K562 (cell line): ENCODE results near the gene TENM4. TPM values are rescaled to one million over a fixed set of nuclear protein-coding genes. Genes with fewer than 3 reads are reported as not detected.

Source experiments
- ATAC-seq: fragments of 200-7000 bp; cut with Tn5 transposase; 3 replicates; pipeline ENCODE4 v1.9.1; 2020; ENCODE audit warnings: moderate library complexity
- BruUV-seq: library from RNA; stranded (reverse); fragments of 400-500 nt; replicated peaks from 2 replicates; lab custom pipeline; 2021; lab: Mats Ljungman, UMichigan
- CTCF ChIA-PET: fragments of 300-600 bp; formaldehyde crosslinking; extraction: SDS; loops from one replicate; lab custom pipeline; 2021; ENCODE audit warnings: low intra/inter-chr PET ratio; lab: Yijun Ruan, JAX
- POLR2A ChIA-PET: fragments of 300-600, 350-650 bp; sonication (Branson Sonifier 250); formaldehyde crosslinking; extraction: SDS; loops from one replicate; lab custom pipeline; 2021; ENCODE audit warnings: antibody characterized with exemption, inconsistent platforms; lab: Yijun Ruan, JAX
- DNase-seq, 4 experiments: peaks; one replicate each; pipeline versions ENCODE4 v3.0.0 to v3.0.0-alpha.2; 2011 to 2018; ENCODE audit warnings: low spot score in 3 of 4, mixed read lengths in 3 of 4; ENCODE audit errors: extremely low read depth in 1 of 4
- FAIRE-seq: peaks from 2 replicates; lab custom pipeline; 2011; peaks lifted over from hg19 to GRCh38; lab: Jason Lieb, UNC
- H2AFZ ChIP-seq: 2 replicates; pipeline ENCODE4 v1.6.0; 2011; ENCODE audit warnings: low read depth, low read length, control low read depth, inconsistent platforms
- H3K27ac ChIP-seq: fragments of 200-600 bp; 3 replicates; pipeline ENCODE4 v1.8.0; 2011; ENCODE audit warnings: low read depth, mild to moderate bottlenecking, control low read depth, inconsistent platforms, low read length, moderate library complexity, mixed read lengths; ENCODE audit errors: extremely low read depth
- H3K27me3 ChIP-seq, 2 experiments: fragments of 300-600 bp in 1 of 2; 2 replicates in 1 of 2; 3 replicates in 1 of 2; pipeline versions ENCODE4 v1.6.0 to v1.8.0; 2011; ENCODE audit warnings: inconsistent platforms in 2 of 2, low read length in 2 of 2, mild to moderate bottlenecking in 1 of 2, mixed read lengths in 1 of 2, moderate library complexity in 1 of 2; ENCODE audit not compliant: control insufficient read depth in 2 of 2, insufficient read depth in 2 of 2
- H3K36me3 ChIP-seq: fragments of 300-600 bp; 3 replicates; pipeline ENCODE4 v1.8.0; 2011; ENCODE audit warnings: mild to moderate bottlenecking, low read length, inconsistent platforms; ENCODE audit not compliant: control insufficient read depth, insufficient read depth
- H3K4me1 ChIP-seq, 2 experiments: fragments of 200-600 bp in 1 of 2; replicated peaks in 1 of 2; 2 replicates in 1 of 2; 3 replicates in 1 of 2; pipeline versions ENCODE4 v1.5.1 to v1.8.0; 2011; ENCODE audit warnings: inconsistent platforms in 2 of 2, low read length in 2 of 2, mild to moderate bottlenecking in 1 of 2, mixed read lengths in 1 of 2, moderate library complexity in 1 of 2; ENCODE audit not compliant: control insufficient read depth in 2 of 2, insufficient read depth in 2 of 2
- H3K4me2 ChIP-seq: 2 replicates; pipeline ENCODE4 v1.6.1; 2011; ENCODE audit warnings: low read length, control low read depth, inconsistent platforms, mixed read lengths; ENCODE audit not compliant: insufficient read depth
- H3K4me3 ChIP-seq: fragments of 200-600 bp; sonication (generic), shearing (Covaris generic); 2 replicates; pipeline ENCODE4 v1.5.1; 2016; ENCODE audit warnings: control low read depth, inconsistent platforms
- H3K79me2 ChIP-seq: fragments of 200-600 bp; 3 replicates; pipeline ENCODE4 v1.8.0; 2011; ENCODE audit warnings: low read length, inconsistent platforms; ENCODE audit not compliant: control insufficient read depth, insufficient read depth
- H3K9ac ChIP-seq, 2 experiments: 2 replicates each; pipeline versions ENCODE4 v1.6.0 to v1.6.1; 2011; ENCODE audit warnings: low read depth in 2 of 2, low read length in 2 of 2, control low read depth in 1 of 2, inconsistent platforms in 1 of 2, mild to moderate bottlenecking in 1 of 2, mixed read lengths in 1 of 2; ENCODE audit not compliant: insufficient read depth in 1 of 2
- H3K9me1 ChIP-seq: one replicate; pipeline ENCODE4 v1.6.0; 2011; ENCODE audit warnings: inconsistent platforms, mild to moderate bottlenecking, low read length, moderate library complexity; ENCODE audit not compliant: control insufficient read depth, insufficient read depth
- H3K9me3 ChIP-seq: replicated peaks from 2 replicates; pipeline ENCODE4 v1.5.1; 2011; ENCODE audit warnings: low read depth, low read length, inconsistent platforms; ENCODE audit not compliant: control insufficient read depth, insufficient read depth
- H4K20me1 ChIP-seq: replicated peaks from 2 replicates; pipeline ENCODE4 v1.6.1; 2011; ENCODE audit warnings: low read length, inconsistent platforms, mixed read lengths; ENCODE audit not compliant: control insufficient read depth, insufficient read depth
- CEBPG ChIP-seq, 3 experiments: fragments of 200-800 bp in 1 of 3; sonication (Bioruptor generic) in 1 of 3; sonication (generic) in 1 of 3; formaldehyde crosslinking in 1 of 3; IDR thresholded peaks in 2 of 3; conservative IDR thresholded peaks in 1 of 3; 2 replicates each; pipeline versions ENCODE4 v1.6.1 to v1.8.0; 2016 to 2022; ENCODE audit warnings: missing compliant biosample characterization in 2 of 3, missing genetic modification characterization in 2 of 3, mild to moderate bottlenecking in 1 of 3, missing genetic modification reagents in 1 of 3
- CREB5 ChIP-seq: fragments of 250-450 bp; sonication (Bioruptor Pico); IDR thresholded peaks from 2 replicates; pipeline ENCODE4 v1.5.0; 2020; ENCODE audit warnings: mild to moderate bottlenecking
- ELK1 ChIP-seq: sonication (generic); formaldehyde crosslinking; IDR thresholded peaks from 2 replicates; pipeline ENCODE4 v1.8.1; 2022; ENCODE audit warnings: missing genetic modification reagents
- FOXA1 ChIP-seq: fragments of 450-650 bp; IDR thresholded peaks from 2 replicates; pipeline ENCODE4 v1.6.1; 2016; ENCODE audit warnings: mild to moderate bottlenecking, borderline replicate concordance
- GTF2A2 ChIP-seq: IDR thresholded peaks from 2 replicates; pipeline ENCODE4 v1.6.1; 2016; ENCODE audit warnings: mild to moderate bottlenecking, missing genetic modification characterization, missing compliant biosample characterization
- HNRNPK ChIP-seq: fragments of 200-400 bp; formaldehyde crosslinking; IDR thresholded peaks from one replicate; pipeline ENCODE4 v1.6.1; 2018; ENCODE audit warnings: mild to moderate bottlenecking, low read depth, low read length; ENCODE audit not compliant: poor library complexity, severe bottlenecking
- HOXB6 ChIP-seq: fragments of 250-450 bp; sonication (Bioruptor Pico); IDR thresholded peaks from 2 replicates; pipeline ENCODE4 v1.5.1; 2022; ENCODE audit warnings: mild to moderate bottlenecking, borderline replicate concordance
- KHSRP ChIP-seq: fragments of 450-650 bp; IDR thresholded peaks from 2 replicates; pipeline ENCODE4 v1.6.1; 2017
- MLX ChIP-seq, 2 experiments: fragments of 450-650 bp in 1 of 2; sonication (generic) in 1 of 2; formaldehyde crosslinking; conservative IDR thresholded peaks; 2 replicates each; pipeline versions ENCODE4 v1.4.0 to v1.8.1; 2020 to 2022; ENCODE audit warnings: mild to moderate bottlenecking in 1 of 2, missing genetic modification reagents in 1 of 2
- MYNN ChIP-seq, 2 experiments: sonication (generic); formaldehyde crosslinking in 1 of 2; IDR thresholded peaks; 2 replicates each; pipeline versions ENCODE4 v1.5.0 to v1.6.1; 2016 to 2020; ENCODE audit warnings: antibody characterized with exemption in 1 of 2, missing genetic modification reagents in 1 of 2
- NR2C1 ChIP-seq, 2 experiments: fragments of 450-650 bp; IDR thresholded peaks; 2 replicates each; pipeline ENCODE4 v1.6.1; 2017; ENCODE audit warnings: mild to moderate bottlenecking in 2 of 2, antibody characterized with exemption in 1 of 2, inconsistent platforms in 1 of 2, missing compliant biosample characterization in 1 of 2, missing genetic modification characterization in 1 of 2
- RBBP5 ChIP-seq: fragments of 200-600 bp; sonication (generic); IDR thresholded peaks from 2 replicates; pipeline ENCODE4 v1.6.1; 2012; ENCODE audit warnings: borderline replicate concordance, mild to moderate bottlenecking, low read length, control low read depth, inconsistent platforms; ENCODE audit not compliant: insufficient read depth, poor library complexity, severe bottlenecking
- TAF1 ChIP-seq: IDR thresholded peaks from 2 replicates; pipeline ENCODE4 v1.6.1; 2011; ENCODE audit warnings: mild to moderate bottlenecking, low read length, moderate library complexity; ENCODE audit not compliant: insufficient read depth, control insufficient read depth, severe bottlenecking; ENCODE audit errors: extremely low read depth
- ZNF277 ChIP-seq: fragments of 250-450 bp; sonication (Bioruptor Pico); IDR thresholded peaks from 2 replicates; pipeline ENCODE4 v1.8.0; 2022; ENCODE audit warnings: inconsistent platforms, mild to moderate bottlenecking, moderate library complexity, borderline replicate concordance
- ZNF584 ChIP-seq: fragments of 200-800 bp; sonication (Bioruptor generic); IDR thresholded peaks from 2 replicates; pipeline ENCODE4 v1.6.1; 2016; ENCODE audit warnings: low read depth, mild to moderate bottlenecking, missing genetic modification characterization, missing compliant biosample characterization
- WGBS: fragments of 100-300 bp; shearing (Covaris generic); methylation state at CpG from one replicate; pipeline ENCODE4 v1.1.6; 2016; ENCODE audit warnings: low coverage, mixed read lengths; ENCODE audit not compliant: insufficient coverage; ENCODE audit errors: missing lambda C conversion rate; 5-methylcytosine and 5-hydroxymethylcytosine counted together
- in situ Hi-C: fragments of 300-500 bp; cut with MboI; formaldehyde crosslinking; loops from 4 replicates; pipeline ENCODE4 v1.15.0; 2018; ENCODE audit warnings: inconsistent platforms, mixed read lengths
- intact Hi-C: fragments of 100-400 bp; cut with micrococcal nuclease; formaldehyde crosslinking; loops from 2 replicates; pipeline ENCODE4 v1.14.2; 2022
- polyA plus RNA-seq, 8 experiments: library from polyadenylated mRNA; depleted of rRNA in 4 of 8; stranded (reverse) in 5 of 8; unstranded in 3 of 8; fragments of >200 nt; fragmentation: Nextera tagmentation in 2 of 8; fragmentation: Illumina TruSeq in 1 of 8; extraction: Ambion mirVana in 2 of 8; extraction: Trizol in 1 of 8; gene quantifications; 2 replicates each; pipeline versions ENCODE4 v1.2.1 to v1.2.3, GENCODE V29; 2011 to 2014; ENCODE audit warnings: inconsistent platforms in 1 of 8, missing spikeins in 1 of 8
- total RNA-seq, 7 experiments: library from RNA; depleted of rRNA in 6 of 7; stranded (reverse); fragments of >200 nt in 6 of 7; fragmentation: Illumina TruSeq in 2 of 7; extraction: Trizol in 2 of 7; gene quantifications; 2 replicates each; pipeline versions ENCODE4 v1.2.1 to v1.2.3, GENCODE V29; 2011 to 2021; ENCODE audit warnings: low replicate concordance in 1 of 7

TENM4 gene
- total and polyA plus RNA-seq, 9 of the 15 experiments (the other 6 are each of a cell fraction or from before 2014, with no cell fraction given): 0.16 TPM; not detected in 8

GRCh38 chr11:79243422-79244210, 197.2 kb downstream of the TENM4 start:
- ChIA-PET POLR2A (no interaction called here), CTCF (no interaction called here)
- intact Hi-C loops: no loop called here
- Histone ChIP-seq H3K9ac (no peak overlapping the region), H3K9me3 (no peaks in the 10 kb centered on the region), H3K4me3 (no peak overlapping the region), H3K27ac (no peak overlapping the region), H3K4me1 (no peaks in the 10 kb centered on the region), H3K27me3 (peaks cover 0 to 14% of the 10 kb centered on the region in 2 experiments; a peak in 1 of 5 replicates), H3K9me1 (no peaks in the 10 kb centered on the region), H3K79me2 (no peaks in the 10 kb centered on the region), H2AFZ (no peak overlapping the region), H3K4me2 (no peak overlapping the region), H3K36me3 (no peaks in the 10 kb centered on the region), H4K20me1 (no peaks in the 10 kb centered on the region)
- in situ Hi-C loops: no loop called here
- BruUV-seq: no TSS peak
- 1% methylated on average over 16 of the region's 16 CpGs for WGBS
- DNase-seq: no peak
- no peak for FAIRE-seq
- ATAC-seq: no peak
- TF ChIP-seq MYNN (IDR thresholded peaks at IDR 0.05) (no peak), MYNN (CRISPR knock-in tag; IDR thresholded peaks at IDR 0.05) (no peak), ZNF277 (no peak), FOXA1 (no peak), ELK1 (no peak), KHSRP (no peak), HOXB6 (CRISPR knock-in tag) (no peak), CREB5 (CRISPR knock-in tag) (no peak), NR2C1 (IDR thresholded peaks at IDR 0.05) (no peak), NR2C1 (tag; IDR thresholded peaks at IDR 0.05) (no peak), RBBP5 (no peak), HNRNPK (no peak), ZNF584 (no peak), TAF1 (no peak), CEBPG (CRISPR knock-in tag; IDR thresholded peaks at IDR 0.05) (no peak), CEBPG (tag; conservative IDR thresholded peaks at IDR 0.05 in 1 of 2, IDR thresholded peaks at IDR 0.05 in 1 of 2) (no peak), GTF2A2 (tag) (no peak), MLX (CRISPR knock-in tag; conservative IDR thresholded peaks at IDR 0.05) (no peak)
